CD4-positive, alpha-beta T cell (primary cell): ENCODE measurements around the gene SUPT4H1. TPM values are rescaled to one million over a fixed set of nuclear protein-coding genes. Genes with fewer than 3 reads are reported as not detected.

Source experiments
- ATAC-seq: fragments of 200-7000 bp; cut with Tn5 transposase; one replicate; pipeline ENCODE4 v1.10.0; 2022; ENCODE audit warnings: mild to moderate bottlenecking; ENCODE audit not compliant: poor library complexity
- CTCF ChIA-PET: fragments of 350-600 bp; sonication (Branson Sonifier 250); formaldehyde crosslinking; loops from one replicate; lab custom pipeline; 2021; ENCODE audit warnings: antibody characterized with exemption, inconsistent platforms; lab: Charles Lee
- POLR2A ChIA-PET: fragments of 350-600 bp; sonication (Branson Sonifier 250); formaldehyde crosslinking; loops from one replicate; lab custom pipeline; 2021; ENCODE audit warnings: antibody characterized with exemption, inconsistent platforms; lab: Charles Lee
- DNase-seq, 14 experiments: peaks; one replicate each; pipeline ENCODE4 v3.0.0-alpha.2; 2013 to 2020; ENCODE audit warnings: mixed read lengths in 2 of 14
- H3K27ac ChIP-seq, 2 donors: one replicate each; pipeline versions ENCODE4 v1.5.1 to v1.7.0; 2013; ENCODE audit warnings: low read length in 2 of 2, low read depth in 1 of 2, mild to moderate bottlenecking in 1 of 2
- H3K27me3 ChIP-seq, 2 experiments: 1 replicate in 1 of 2; 2 replicates in 1 of 2; pipeline versions ENCODE4 v1.6.1 to v1.7.0; 2013; ENCODE audit warnings: low read length in 2 of 2, control low read depth in 1 of 2, mild to moderate bottlenecking in 1 of 2, moderate library complexity in 1 of 2; ENCODE audit not compliant: insufficient read depth in 2 of 2, control insufficient read depth in 1 of 2
- H3K36me3 ChIP-seq: one replicate; pipeline ENCODE4 v1.6.1; 2013; ENCODE audit warnings: low read length, control low read depth; ENCODE audit not compliant: insufficient read depth
- H3K4me1 ChIP-seq: one replicate; pipeline ENCODE4 v1.6.1; 2013; ENCODE audit warnings: low read length, control low read depth; ENCODE audit not compliant: insufficient read depth
- H3K4me3 ChIP-seq: one replicate; pipeline ENCODE4 v1.5.1; 2013; ENCODE audit warnings: mild to moderate bottlenecking, low read length, moderate library complexity
- H3K9me3 ChIP-seq, 2 experiments: 1 replicate in 1 of 2; 2 replicates in 1 of 2; pipeline versions ENCODE4 v1.6.1 to v1.7.0; 2013; ENCODE audit warnings: low read length in 2 of 2, mild to moderate bottlenecking in 2 of 2, control low read depth in 1 of 2, moderate library complexity in 1 of 2; ENCODE audit not compliant: control insufficient read depth in 1 of 2, insufficient read depth in 1 of 2
- H3K27ac Mint-ChIP-seq: one replicate; pipeline ENCODE4 v1.8.0; 2020; ENCODE audit warnings: mixed read lengths
- H3K27me3 Mint-ChIP-seq: one replicate; pipeline ENCODE4 v1.8.0; 2021; ENCODE audit warnings: mixed read lengths
- H3K36me3 Mint-ChIP-seq: one replicate; pipeline ENCODE4 v1.8.0; 2021; ENCODE audit warnings: low read depth, mixed read lengths
- H3K4me1 Mint-ChIP-seq: one replicate; pipeline ENCODE4 v1.8.0; 2021; ENCODE audit warnings: low read depth, mixed read lengths
- H3K4me3 Mint-ChIP-seq: one replicate; pipeline ENCODE4 v1.8.0; 2020; ENCODE audit warnings: mild to moderate bottlenecking, mixed read lengths
- H3K9me3 Mint-ChIP-seq: one replicate; pipeline ENCODE4 v1.8.0; 2020; ENCODE audit warnings: mixed read lengths
- intact Hi-C, 2 experiments: fragments of 100-400 bp; cut with DNase I in 1 of 2; cut with micrococcal nuclease in 1 of 2; formaldehyde crosslinking; loops; one replicate each; pipeline versions ENCODE4 v1.15.1 to v1.9.0; 2023 to 2025; cut with DNase I, micrococcal nuclease
- total RNA-seq, 174 experiments: library from RNA in 2 of 174; stranded (reverse) in 2 of 174; gene quantifications; one replicate each; pipeline ENCODE4 v1.2.3 and lab custom pipeline; 2021 to 2026
- TF ChIP-seq, protein P1 (sequence below): fragments of 200-600 bp; IDR thresholded peaks from one replicate; pipeline ENCODE4 v1.8.0; 2022; ENCODE audit warnings: antibody characterized with exemption, mild to moderate bottlenecking

SUPT4H1 gene
- total RNA-seq, 2 experiments from 2014 or later, result 46.5 to 47.0 TPM

DNA sequence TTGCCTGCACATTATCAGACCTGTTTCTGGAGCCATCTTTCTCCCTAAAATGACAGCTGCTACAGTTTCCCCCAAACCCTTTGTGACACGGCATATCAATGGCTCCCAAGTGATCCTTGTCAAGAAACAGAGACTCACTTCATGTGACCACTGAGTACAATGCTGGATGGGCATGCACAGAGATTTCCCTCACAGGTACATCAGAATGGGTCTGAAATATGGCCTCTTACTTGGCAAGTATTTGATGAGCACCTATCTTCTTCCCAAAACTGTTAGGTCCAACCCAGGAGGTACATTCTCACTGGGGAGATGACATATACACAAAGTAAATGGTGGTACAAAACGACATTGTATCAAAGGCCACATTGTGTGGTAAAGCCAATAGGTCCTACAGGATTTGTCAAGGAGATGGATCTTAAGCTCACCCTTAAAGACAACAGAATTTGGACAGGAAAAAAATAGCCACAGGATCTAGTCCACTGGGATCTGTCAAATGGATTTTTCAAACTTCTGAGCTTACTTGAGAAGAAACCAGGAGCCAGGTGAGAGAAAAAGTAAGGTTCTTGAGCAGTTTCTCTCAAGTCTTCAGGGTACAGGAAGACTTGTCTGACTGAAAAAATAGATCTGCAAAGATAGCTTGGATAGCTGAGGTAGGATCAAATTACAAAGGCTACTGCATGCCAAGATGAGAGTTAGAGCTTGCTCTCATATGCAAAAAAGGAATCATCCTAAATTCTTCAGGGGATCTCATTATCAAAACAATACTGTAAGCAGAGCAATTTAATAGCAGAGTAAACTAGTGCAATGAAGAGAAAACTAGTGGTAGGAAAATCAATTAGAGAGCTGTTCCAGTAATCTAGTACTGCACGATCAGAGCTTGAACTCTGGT, 36.5 kb upstream of the SUPT4H1 start:
- H3K4me3 Mint-ChIP-seq, result no peak overlapping the region
- Histone ChIP-seq H3K27me3 (no peaks in the 10 kb centered on the region), H3K4me3 (no peak overlapping the region), H3K27ac (no peak overlapping the region), H3K9me3 (no peaks in the 10 kb centered on the region), H3K4me1 (no peaks in the 10 kb centered on the region), H3K36me3 (no peaks in the 10 kb centered on the region)
- H3K9me3 Mint-ChIP-seq, result no peaks in the 10 kb centered on the region
- no peak for DNase-seq
- intact Hi-C loops, result no loop called here
- no peak overlapping the region for H3K27ac Mint-ChIP-seq
- TF ChIP-seq, protein P1, sequence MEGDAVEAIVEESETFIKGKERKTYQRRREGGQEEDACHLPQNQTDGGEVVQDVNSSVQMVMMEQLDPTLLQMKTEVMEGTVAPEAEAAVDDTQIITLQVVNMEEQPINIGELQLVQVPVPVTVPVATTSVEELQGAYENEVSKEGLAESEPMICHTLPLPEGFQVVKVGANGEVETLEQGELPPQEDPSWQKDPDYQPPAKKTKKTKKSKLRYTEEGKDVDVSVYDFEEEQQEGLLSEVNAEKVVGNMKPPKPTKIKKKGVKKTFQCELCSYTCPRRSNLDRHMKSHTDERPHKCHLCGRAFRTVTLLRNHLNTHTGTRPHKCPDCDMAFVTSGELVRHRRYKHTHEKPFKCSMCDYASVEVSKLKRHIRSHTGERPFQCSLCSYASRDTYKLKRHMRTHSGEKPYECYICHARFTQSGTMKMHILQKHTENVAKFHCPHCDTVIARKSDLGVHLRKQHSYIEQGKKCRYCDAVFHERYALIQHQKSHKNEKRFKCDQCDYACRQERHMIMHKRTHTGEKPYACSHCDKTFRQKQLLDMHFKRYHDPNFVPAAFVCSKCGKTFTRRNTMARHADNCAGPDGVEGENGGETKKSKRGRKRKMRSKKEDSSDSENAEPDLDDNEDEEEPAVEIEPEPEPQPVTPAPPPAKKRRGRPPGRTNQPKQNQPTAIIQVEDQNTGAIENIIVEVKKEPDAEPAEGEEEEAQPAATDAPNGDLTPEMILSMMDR, result no peak
- no peaks in the 10 kb centered on the region for H3K4me1 Mint-ChIP-seq
- H3K27me3 Mint-ChIP-seq, result no peaks in the 10 kb centered on the region
- ChIA-PET POLR2A (no interaction called here), CTCF (interaction anchor here (1.2 kb wide), 1 partner anchor 71 kb away, joined by 3 read pairs; no protein-coding TSS in a partner anchor)
- no peaks in the 10 kb centered on the region for H3K36me3 Mint-ChIP-seq
- no peak for ATAC-seq

DNA sequence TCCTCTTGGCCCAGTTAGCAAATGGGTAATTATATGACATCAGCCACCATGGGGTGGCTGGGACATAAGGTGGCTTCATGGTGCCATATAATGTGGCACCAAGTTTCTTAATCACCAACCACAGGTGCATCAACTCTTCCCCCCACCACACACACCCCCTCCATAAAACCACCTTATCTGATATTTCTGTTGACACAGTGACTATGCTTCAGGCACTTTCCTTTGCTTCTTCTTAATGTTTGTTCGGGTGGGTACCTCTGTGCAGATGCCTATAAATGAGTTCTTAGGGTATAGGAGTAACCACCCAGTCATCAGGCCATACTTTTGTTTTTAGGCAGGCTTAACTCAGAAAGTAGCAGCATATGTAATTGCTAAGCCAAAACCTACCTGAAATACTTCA, 35.8 kb upstream of the SUPT4H1 start:
- H3K9me3 Mint-ChIP-seq, result no peaks in the 10 kb centered on the region
- POLR2A ChIA-PET, result no interaction called here
- no peak overlapping the region for H3K4me3 Mint-ChIP-seq
- peak in 1 of 14 experiments; percentile 23 for DNase-seq
- Histone ChIP-seq H3K27me3 (no peaks in the 10 kb centered on the region), H3K4me1 (no peaks in the 10 kb centered on the region), H3K36me3 (no peaks in the 10 kb centered on the region), H3K9me3 (no peaks in the 10 kb centered on the region), H3K27ac (no peak overlapping the region), H3K4me3 (no peak overlapping the region)
- CTCF ChIA-PET, result interaction anchor here (1.2 kb wide), 1 partner anchor 70 kb away, joined by 3 read pairs; no protein-coding TSS in a partner anchor
- H3K36me3 Mint-ChIP-seq, result no peaks in the 10 kb centered on the region
- no peak overlapping the region for H3K27ac Mint-ChIP-seq
- no peaks in the 10 kb centered on the region for H3K27me3 Mint-ChIP-seq
- intact Hi-C loops, result no loop called here
- H3K4me1 Mint-ChIP-seq, result peaks cover 3% of the 10 kb centered on the region
- ATAC-seq, result no peak
- TF ChIP-seq, protein P1, result no peak

DNA sequence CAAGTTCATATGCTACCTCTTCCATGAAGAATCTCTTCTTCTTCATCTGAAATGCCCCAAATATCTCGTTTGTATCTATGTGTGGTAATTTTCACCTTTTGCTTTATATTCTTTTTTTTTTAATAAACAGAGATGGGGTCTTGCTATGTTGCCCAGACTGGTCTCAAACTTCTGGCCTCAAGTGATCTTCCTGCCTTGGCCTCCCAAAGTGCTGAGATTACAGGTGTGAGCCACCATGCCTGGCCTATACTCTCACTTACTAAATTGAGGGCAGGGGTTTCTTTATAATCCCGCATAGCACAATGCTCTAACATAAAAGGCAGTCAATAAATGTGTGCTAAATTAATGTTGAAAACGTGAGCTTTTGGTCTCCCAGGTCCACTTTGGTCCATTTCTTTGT, 34.7 kb upstream of the SUPT4H1 start:
- ChIA-PET POLR2A (no interaction called here), CTCF (no interaction called here)
- H3K4me3 Mint-ChIP-seq, result no peak overlapping the region
- DNase-seq (no peak), ATAC-seq (no peak)
- H3K4me3 ChIP-seq, result no peak overlapping the region
- TF ChIP-seq, protein P1, result no peak
- H3K27ac Mint-ChIP-seq, result no peak overlapping the region
- H3K4me1 Mint-ChIP-seq, result peaks cover 14% of the 10 kb centered on the region
- no peaks in the 10 kb centered on the region for H3K27me3 Mint-ChIP-seq
- no peaks in the 10 kb centered on the region for H3K27me3 ChIP-seq
- no peaks in the 10 kb centered on the region for H3K36me3 ChIP-seq
- no peaks in the 10 kb centered on the region for H3K9me3 Mint-ChIP-seq
- no peaks in the 10 kb centered on the region for H3K9me3 ChIP-seq
- H3K36me3 Mint-ChIP-seq, result no peaks in the 10 kb centered on the region
- H3K4me1 ChIP-seq, result peaks cover 7% of the 10 kb centered on the region
- H3K27ac ChIP-seq, result no peak overlapping the region
- intact Hi-C loops, result no loop called here
